ENCODE data around the gene PRR35. TPM values are rescaled to one million over a fixed set of nuclear protein-coding genes. Genes with fewer than 3 reads are reported as not detected.

PRR35 gene
- not detected in 2 replicates for total RNA-seq
- not detected in 2 replicates for polyA plus RNA-seq
- polyA plus RNA-seq (2011; cell fraction: cytosol; rRNA removed) = not detected in 2 replicates
- polyA plus RNA-seq (2011; cell fraction: nucleus; rRNA removed) = not detected in 2 replicates
- polyA plus RNA-seq (2012) = not detected in 2 replicates
- polyA minus RNA-seq = not detected in 2 replicates
- polyA minus RNA-seq (2011; cell fraction: cytosol; rRNA and poly(A)+ RNA removed) = not detected
- not detected in 2 replicates for polyA minus RNA-seq (2011; cell fraction: nucleus; rRNA and poly(A)+ RNA removed)
- Bru-seq, nascent RNA = not detected
- percentile 12 among the genes with signal in this experiment for BruChase-seq, experiment 1, labeled RNA remaining after a 6-hour chase
- BruChase-seq, experiment 2, labeled RNA remaining after a 2-hour chase = not detected
- long read RNA-seq = 0 reads

- ChIA-PET POLR2A (no interaction called here), CTCF (no interaction called here)
- no peak for TF ChIP-seq FOS (IDR thresholded peaks at IDR 0.05; ENCODE audit: borderline replicate concordance, insufficient read depth, low read length)
- no peak for TF ChIP-seq MAX (IDR thresholded peaks at IDR 0.05; ENCODE audit: insufficient read depth, insufficient read length)
- peak; percentile 90 for TF ChIP-seq EZH2 (IDR thresholded peaks at IDR 0.05; ENCODE audit: borderline replicate concordance, low read depth, low read length, severe bottlenecking)
- H3K9me1 ChIP-seq (replicated peaks; ENCODE audit: control insufficient read depth, extremely low read depth, insufficient read depth, low read length) = no peaks in the 10 kb centered on the region
- BruUV-seq (replicated peaks) = no TSS peak
- H3K27ac ChIP-seq (ENCODE audit: insufficient read depth, low read depth, low read length) = no peak within 1 kb of the TSS
- H3K4me3 ChIP-seq (replicated peaks in 1 of 3; ENCODE audit: insufficient read depth in 1 of 3, low read depth in 1 of 3, low read length in 3 of 3) = no peak within 1 kb of the TSS
- no peaks in the 10 kb centered on the region for H3K4me1 ChIP-seq (ENCODE audit: control insufficient read depth, extremely low read depth, insufficient read depth, low read length)
- H3K27me3 ChIP-seq (ENCODE audit: control insufficient read depth in 2 of 2, insufficient read depth in 2 of 2, low read length in 2 of 2) = peaks cover 14 to 19% of the 10 kb centered on the region in 2 experiments
- FAIRE-seq (no peak), DNase-seq (ENCODE audit: low read depth, low spot score) (no peak)
- H3K9ac ChIP-seq (replicated peaks; ENCODE audit: extremely low read depth, insufficient read depth, low read length) = no peak within 1 kb of the TSS
- H3K9me3 ChIP-seq (replicated peaks; ENCODE audit: control insufficient read depth, insufficient read depth, low read length) = no peaks in the 10 kb centered on the region
- no peaks in the 10 kb centered on the region for H3K36me3 ChIP-seq (ENCODE audit: control insufficient read depth in 2 of 2, extremely low read depth in 1 of 2, insufficient read depth in 2 of 2, low read length in 2 of 2)
- H2AFZ ChIP-seq (ENCODE audit: low read depth, low read length) = no peak within 1 kb of the TSS
- no peaks in the 10 kb centered on the region for H4K20me1 ChIP-seq (replicated peaks; ENCODE audit: control insufficient read depth, extremely low read depth, insufficient read depth, low read length)
- intact Hi-C loops (cut with micrococcal nuclease) = no loop called here
- dilution Hi-C loops (cut with MboI; ENCODE audit: extremely low pct_ligation_motif_present, low sequenced_read_pairs) = no loop called here
- H3K79me2 ChIP-seq (ENCODE audit: control insufficient read depth, insufficient read depth, low read length) = no peaks in the 10 kb centered on the region
- H3K4me2 ChIP-seq (ENCODE audit: insufficient read depth, low read length) = no peak within 1 kb of the TSS
These were observed at the start of gene PRR35 for GRCh38 chr16:560204-560700. PRR35 (plus strand) TSS chr16:560394; CDS start chr16:563295, 2,901 bp downstream.

- POLR2A ChIA-PET = no interaction called here
- intact Hi-C loops (cut with micrococcal nuclease) = no loop called here
- BruUV-seq (replicated peaks) = no TSS peak
These were observed 47.4 kb upstream of the PRR35 start for GRCh38 chr16:512802-513201.

More at GRCh38 chr16:512802-513201, 47.4 kb upstream of the PRR35 start:
- no peak for FAIRE-seq
- dilution Hi-C loops (cut with MboI; ENCODE audit: extremely low pct_ligation_motif_present, low sequenced_read_pairs) = no loop called here
- H3K9me1 ChIP-seq (replicated peaks; ENCODE audit: control insufficient read depth, extremely low read depth, insufficient read depth, low read length) = no peaks in the 10 kb centered on the region
- H3K4me2 ChIP-seq (ENCODE audit: insufficient read depth, low read length) = no peak overlapping the region
- H3K36me3 ChIP-seq (ENCODE audit: control insufficient read depth in 2 of 2, extremely low read depth in 1 of 2, insufficient read depth in 2 of 2, low read length in 2 of 2) = peaks cover 0 to 11% of the 10 kb centered on the region in 2 experiments
- CTCF ChIA-PET = interaction anchor here (0.8 kb wide), 1 partner anchor 93 kb away, joined by 3 read pairs; no protein-coding TSS in a partner anchor
- H4K20me1 ChIP-seq (replicated peaks; ENCODE audit: control insufficient read depth, extremely low read depth, insufficient read depth, low read length) = no peaks in the 10 kb centered on the region
- no peaks in the 10 kb centered on the region for H3K9me3 ChIP-seq (replicated peaks; ENCODE audit: control insufficient read depth, insufficient read depth, low read length)
- H3K27ac ChIP-seq (ENCODE audit: insufficient read depth, low read depth, low read length) = no peak overlapping the region
- H2AFZ ChIP-seq (ENCODE audit: low read depth, low read length) = no peak overlapping the region
- H3K9ac ChIP-seq (replicated peaks; ENCODE audit: extremely low read depth, insufficient read depth, low read length) = no peak overlapping the region
- no peaks in the 10 kb centered on the region for H3K79me2 ChIP-seq (ENCODE audit: control insufficient read depth, insufficient read depth, low read length)
- no peak for TF ChIP-seq POLR2A (IDR thresholded peaks at IDR 0.05; ENCODE audit: low read depth, low read length)
- TF ChIP-seq FOS (IDR thresholded peaks at IDR 0.05; ENCODE audit: borderline replicate concordance, insufficient read depth, low read length) = no peak
- TF ChIP-seq CTCF (IDR thresholded peaks at IDR 0.05; ENCODE audit: extremely low read depth in 1 of 2, insufficient read depth in 1 of 2, low read depth in 1 of 2, low read length in 2 of 2) = no peak
- no peak for TF ChIP-seq MYC (IDR thresholded peaks at IDR 0.05; ENCODE audit: low read depth, low read length)
- no peak overlapping the region for H3K4me3 ChIP-seq (replicated peaks in 1 of 3; ENCODE audit: insufficient read depth in 1 of 3, low read depth in 1 of 3, low read length in 3 of 3)
- no peak for DNase-seq (ENCODE audit: low read depth, low spot score)
- no peaks in the 10 kb centered on the region for H3K27me3 ChIP-seq (ENCODE audit: control insufficient read depth in 2 of 2, insufficient read depth in 2 of 2, low read length in 2 of 2)
- H3K4me1 ChIP-seq (ENCODE audit: control insufficient read depth, extremely low read depth, insufficient read depth, low read length) = peaks cover 7% of the 10 kb centered on the region

Measured in endothelial cell of umbilical vein (primary cell).